Medulla oblongata (tissue), 1 donor: ENCODE measurements around the gene PTP4A2.

Experiments used
- DNase-seq: peaks from one replicate; pipeline ENCODE4 v3.0.0-alpha.2; 2015; ENCODE audit errors: extremely low spot score

PTP4A2 gene

GRCh38 chr1:31860581-31860980 is 77.6 kb downstream of the PTP4A2 start:
- no peak for DNase-seq

GRCh38 chr1:31859719-31860118 is 78.4 kb downstream of the PTP4A2 start:
- DNase-seq, result no peak

GRCh38 chr1:31859044-31859443 is 79.1 kb downstream of the PTP4A2 start:
- no peak for DNase-seq

- no peak for DNase-seq
Measured at GRCh38 chr1:31857863-31858262, 80.3 kb downstream of the PTP4A2 start.
